CD4-positive, alpha-beta T cell (primary cell): ENCODE results near the gene ARHGAP10. TPM values are rescaled to one million over a fixed set of nuclear protein-coding genes. Genes with fewer than 3 reads are reported as not detected.
A peak's percentile ranks its signal among the peaks of the same experiment; 100 is the strongest.

Experiments used
- ATAC-seq: fragments of 200-7000 bp; cut with Tn5 transposase; one replicate; pipeline ENCODE4 v1.10.0; 2022; ENCODE audit warnings: mild to moderate bottlenecking; ENCODE audit not compliant: poor library complexity
- CTCF ChIA-PET: fragments of 350-600 bp; sonication (Branson Sonifier 250); formaldehyde crosslinking; loops from one replicate; lab custom pipeline; 2021; ENCODE audit warnings: antibody characterized with exemption, inconsistent platforms; lab: Charles Lee
- POLR2A ChIA-PET: fragments of 350-600 bp; sonication (Branson Sonifier 250); formaldehyde crosslinking; loops from one replicate; lab custom pipeline; 2021; ENCODE audit warnings: antibody characterized with exemption, inconsistent platforms; lab: Charles Lee
- DNase-seq, 14 experiments: peaks; one replicate each; pipeline ENCODE4 v3.0.0-alpha.2; 2013 to 2020; ENCODE audit warnings: mixed read lengths in 2 of 14
- H3K27ac ChIP-seq, 2 donors: one replicate each; pipeline versions ENCODE4 v1.5.1 to v1.7.0; 2013; ENCODE audit warnings: low read length in 2 of 2, low read depth in 1 of 2, mild to moderate bottlenecking in 1 of 2
- H3K27me3 ChIP-seq, 2 experiments: 1 replicate in 1 of 2; 2 replicates in 1 of 2; pipeline versions ENCODE4 v1.6.1 to v1.7.0; 2013; ENCODE audit warnings: low read length in 2 of 2, control low read depth in 1 of 2, mild to moderate bottlenecking in 1 of 2, moderate library complexity in 1 of 2; ENCODE audit not compliant: insufficient read depth in 2 of 2, control insufficient read depth in 1 of 2
- H3K36me3 ChIP-seq: one replicate; pipeline ENCODE4 v1.6.1; 2013; ENCODE audit warnings: low read length, control low read depth; ENCODE audit not compliant: insufficient read depth
- H3K4me1 ChIP-seq: one replicate; pipeline ENCODE4 v1.6.1; 2013; ENCODE audit warnings: low read length, control low read depth; ENCODE audit not compliant: insufficient read depth
- H3K4me3 ChIP-seq: one replicate; pipeline ENCODE4 v1.5.1; 2013; ENCODE audit warnings: mild to moderate bottlenecking, low read length, moderate library complexity
- H3K9me3 ChIP-seq, 2 experiments: 1 replicate in 1 of 2; 2 replicates in 1 of 2; pipeline versions ENCODE4 v1.6.1 to v1.7.0; 2013; ENCODE audit warnings: low read length in 2 of 2, mild to moderate bottlenecking in 2 of 2, control low read depth in 1 of 2, moderate library complexity in 1 of 2; ENCODE audit not compliant: control insufficient read depth in 1 of 2, insufficient read depth in 1 of 2
- H3K27ac Mint-ChIP-seq: one replicate; pipeline ENCODE4 v1.8.0; 2020; ENCODE audit warnings: mixed read lengths
- H3K27me3 Mint-ChIP-seq: one replicate; pipeline ENCODE4 v1.8.0; 2021; ENCODE audit warnings: mixed read lengths
- H3K36me3 Mint-ChIP-seq: one replicate; pipeline ENCODE4 v1.8.0; 2021; ENCODE audit warnings: low read depth, mixed read lengths
- H3K4me1 Mint-ChIP-seq: one replicate; pipeline ENCODE4 v1.8.0; 2021; ENCODE audit warnings: low read depth, mixed read lengths
- H3K4me3 Mint-ChIP-seq: one replicate; pipeline ENCODE4 v1.8.0; 2020; ENCODE audit warnings: mild to moderate bottlenecking, mixed read lengths
- H3K9me3 Mint-ChIP-seq: one replicate; pipeline ENCODE4 v1.8.0; 2020; ENCODE audit warnings: mixed read lengths
- intact Hi-C, 2 experiments: fragments of 100-400 bp; cut with DNase I in 1 of 2; cut with micrococcal nuclease in 1 of 2; formaldehyde crosslinking; loops; one replicate each; pipeline versions ENCODE4 v1.15.1 to v1.9.0; 2023 to 2025; cut with DNase I, micrococcal nuclease
- total RNA-seq, 174 experiments: library from RNA in 2 of 174; stranded (reverse) in 2 of 174; gene quantifications; one replicate each; pipeline ENCODE4 v1.2.3 and lab custom pipeline; 2021 to 2026
- TF ChIP-seq, protein P1 (sequence below): fragments of 200-600 bp; IDR thresholded peaks from one replicate; pipeline ENCODE4 v1.8.0; 2022; ENCODE audit warnings: antibody characterized with exemption, mild to moderate bottlenecking

ARHGAP10 gene
- total RNA-seq, 2 experiments from 2014 or later = 5.6 to 5.7 TPM

DNA sequence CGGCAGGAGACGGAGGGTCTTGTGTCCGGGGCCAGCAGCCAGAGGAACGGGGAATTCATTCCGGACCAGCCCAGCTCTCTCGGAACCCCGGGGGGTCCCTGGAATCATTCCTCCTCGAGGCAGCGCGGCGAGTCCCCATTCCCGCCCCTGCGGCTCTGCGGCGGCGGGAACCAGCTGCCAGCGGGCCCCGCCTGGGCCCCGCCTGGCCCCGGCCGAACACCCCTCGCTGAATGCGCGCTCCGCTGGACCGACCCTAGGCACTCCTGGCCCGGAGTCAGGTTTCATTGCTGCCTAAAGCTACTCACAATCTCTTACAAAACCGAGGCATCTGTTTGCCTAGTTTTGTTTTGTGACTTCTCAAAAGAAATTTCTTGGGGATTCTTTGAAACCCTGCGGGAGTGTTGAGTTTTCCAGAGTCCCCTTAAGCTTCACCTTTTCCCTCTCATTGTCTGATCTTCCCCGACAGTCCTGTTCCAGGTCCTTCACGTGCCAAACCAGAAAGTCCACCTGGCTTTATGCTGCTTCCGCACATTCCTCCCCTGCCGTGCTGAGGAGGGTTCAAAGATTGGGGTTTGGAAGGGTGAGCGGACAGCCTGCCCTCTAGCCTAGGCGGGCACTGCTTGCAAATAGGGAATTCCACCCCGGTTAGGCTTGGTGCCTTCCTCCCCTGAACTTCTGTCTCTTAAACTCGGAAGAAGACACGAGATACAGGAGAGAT, 789 bp downstream of the ARHGAP10 start:
- H3K4me1 ChIP-seq = peaks cover 28% of the 10 kb centered on the region
- H3K27ac ChIP-seq = peak overlapping the region in 1 of 2 donors; percentile 39
- Mint-ChIP-seq H3K27ac (peak overlapping the region; percentile 88), H3K27me3 (no peaks in the 10 kb centered on the region), H3K9me3 (no peaks in the 10 kb centered on the region), H3K4me3 (peak overlapping the region; percentile 97), H3K36me3 (peaks cover 10% of the 10 kb centered on the region), H3K4me1 (peaks cover 37% of the 10 kb centered on the region)
- intact Hi-C loops = loop anchor here (5.0 kb wide), 3 partner anchors 60 to 715 kb away; no protein-coding TSS in a partner anchor
- H3K36me3 ChIP-seq = no peaks in the 10 kb centered on the region
- H3K27me3 ChIP-seq = no peaks in the 10 kb centered on the region
- TF ChIP-seq, protein P1, sequence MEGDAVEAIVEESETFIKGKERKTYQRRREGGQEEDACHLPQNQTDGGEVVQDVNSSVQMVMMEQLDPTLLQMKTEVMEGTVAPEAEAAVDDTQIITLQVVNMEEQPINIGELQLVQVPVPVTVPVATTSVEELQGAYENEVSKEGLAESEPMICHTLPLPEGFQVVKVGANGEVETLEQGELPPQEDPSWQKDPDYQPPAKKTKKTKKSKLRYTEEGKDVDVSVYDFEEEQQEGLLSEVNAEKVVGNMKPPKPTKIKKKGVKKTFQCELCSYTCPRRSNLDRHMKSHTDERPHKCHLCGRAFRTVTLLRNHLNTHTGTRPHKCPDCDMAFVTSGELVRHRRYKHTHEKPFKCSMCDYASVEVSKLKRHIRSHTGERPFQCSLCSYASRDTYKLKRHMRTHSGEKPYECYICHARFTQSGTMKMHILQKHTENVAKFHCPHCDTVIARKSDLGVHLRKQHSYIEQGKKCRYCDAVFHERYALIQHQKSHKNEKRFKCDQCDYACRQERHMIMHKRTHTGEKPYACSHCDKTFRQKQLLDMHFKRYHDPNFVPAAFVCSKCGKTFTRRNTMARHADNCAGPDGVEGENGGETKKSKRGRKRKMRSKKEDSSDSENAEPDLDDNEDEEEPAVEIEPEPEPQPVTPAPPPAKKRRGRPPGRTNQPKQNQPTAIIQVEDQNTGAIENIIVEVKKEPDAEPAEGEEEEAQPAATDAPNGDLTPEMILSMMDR = no peak
- no peaks in the 10 kb centered on the region for H3K9me3 ChIP-seq
- peak overlapping the region; percentile 83 for H3K4me3 ChIP-seq
- ChIA-PET POLR2A (interaction anchor here (0.9 to 3.4 kb wide), 13 partner anchors 8 to 710 kb away, joined by 3 to 55 read pairs (median 7); partner anchors contain the start of genes NR3C2, PRMT9 and TMEM184C), CTCF (interaction anchor here (1.0 to 2.9 kb wide), 2 partner anchors 11 to 134 kb away, joined by 3 to 16 read pairs; no protein-coding TSS in a partner anchor)
- DNase-seq (peak in 4 of 14 experiments; percentile 22 to 44 (median 36)), ATAC-seq (no peak)

DNA sequence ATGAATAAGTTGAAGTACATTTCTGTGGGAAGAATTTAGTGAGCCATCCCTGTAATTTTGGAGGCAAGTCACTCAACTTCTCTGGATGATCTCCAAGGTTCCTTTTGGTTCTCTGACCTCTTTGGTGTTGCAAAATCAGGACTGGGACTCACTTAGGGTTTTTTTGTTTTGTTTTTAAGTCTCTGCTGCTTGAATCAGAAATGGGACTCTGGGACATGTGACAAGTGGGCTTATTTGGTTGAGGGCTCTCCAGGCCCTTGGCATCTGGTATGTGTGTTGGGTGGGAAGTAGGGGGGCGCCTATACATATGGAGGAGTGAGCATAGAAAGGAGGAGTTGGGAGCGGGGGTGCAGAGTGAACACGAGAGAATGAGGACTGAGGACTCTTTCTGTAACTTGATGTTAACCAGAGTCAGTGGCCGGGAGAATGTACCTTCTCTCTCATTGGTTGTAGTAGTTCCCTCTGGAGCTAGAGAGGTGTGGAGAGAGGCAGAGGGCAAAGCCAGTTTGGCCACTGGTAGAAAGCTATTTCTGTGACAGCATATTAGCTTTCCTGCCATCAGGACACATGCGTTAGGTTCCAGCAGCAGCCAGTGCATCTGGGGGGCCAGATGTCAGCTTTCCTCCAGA, 1.9 kb downstream of the ARHGAP10 start:
- POLR2A ChIA-PET = interaction anchor here (2.9 kb wide), 1 partner anchor 118 kb away, joined by 30 read pairs; the partner anchor contains the start of gene TMEM184C
- H3K9me3 Mint-ChIP-seq = no peaks in the 10 kb centered on the region
- H3K27ac ChIP-seq = no peak overlapping the region
- H3K27me3 Mint-ChIP-seq = no peaks in the 10 kb centered on the region
- H3K4me1 Mint-ChIP-seq = peaks cover 37% of the 10 kb centered on the region
- H3K36me3 Mint-ChIP-seq = peaks cover 10% of the 10 kb centered on the region
- peak overlapping the region; percentile 97 for H3K4me3 Mint-ChIP-seq
- intact Hi-C loops = loop anchor here (5.0 kb wide), 3 partner anchors 58 to 713 kb away; no protein-coding TSS in a partner anchor
- peak overlapping the region; percentile 88 for H3K27ac Mint-ChIP-seq
- H3K4me1 ChIP-seq = peaks cover 28% of the 10 kb centered on the region
- DNase-seq = no peak
- TF ChIP-seq, protein P1 = no peak
- H3K36me3 ChIP-seq = no peaks in the 10 kb centered on the region
- no peaks in the 10 kb centered on the region for H3K27me3 ChIP-seq
- CTCF ChIA-PET = interaction anchor here (1.6 kb wide), 1 partner anchor 133 kb away, joined by 4 read pairs; no protein-coding TSS in a partner anchor
- no peak overlapping the region for H3K4me3 ChIP-seq
- ATAC-seq = no peak
- no peaks in the 10 kb centered on the region for H3K9me3 ChIP-seq

DNA sequence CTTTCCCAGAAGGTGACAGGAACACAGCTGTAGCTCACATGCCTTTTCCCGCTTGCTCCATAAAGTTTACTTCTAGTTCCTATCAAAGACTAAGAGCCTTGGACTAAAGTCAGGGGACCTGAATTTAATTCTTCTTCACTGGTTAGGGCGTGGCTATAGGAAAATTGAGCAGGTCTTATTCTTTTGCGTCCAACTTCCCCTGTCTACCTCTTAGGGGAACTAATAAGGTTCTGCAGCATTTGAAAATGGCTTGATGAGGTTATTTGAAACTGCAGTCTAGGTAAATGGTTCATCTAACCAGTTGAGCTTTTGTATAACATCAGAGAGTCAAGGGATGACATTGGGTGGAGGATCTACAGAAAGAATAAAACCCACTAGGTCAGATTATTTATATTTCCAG, 2.6 kb downstream of the ARHGAP10 start:
- DNase-seq = no peak
- Mint-ChIP-seq H3K27me3 (no peaks in the 10 kb centered on the region), H3K4me1 (peaks cover 37% of the 10 kb centered on the region), H3K4me3 (peak overlapping the region; percentile 97), H3K36me3 (peaks cover 10% of the 10 kb centered on the region), H3K27ac (no peak overlapping the region), H3K9me3 (no peaks in the 10 kb centered on the region)
- CTCF ChIA-PET = interaction anchor here (1.6 kb wide), 1 partner anchor 132 kb away, joined by 4 read pairs; no protein-coding TSS in a partner anchor
- intact Hi-C loops = loop anchor here (5.0 kb wide), 3 partner anchors 58 to 713 kb away; no protein-coding TSS in a partner anchor
- Histone ChIP-seq H3K27me3 (no peaks in the 10 kb centered on the region), H3K27ac (no peak overlapping the region), H3K36me3 (no peaks in the 10 kb centered on the region), H3K4me3 (no peak overlapping the region), H3K4me1 (peaks cover 28% of the 10 kb centered on the region), H3K9me3 (no peaks in the 10 kb centered on the region)
- ATAC-seq = no peak
- POLR2A ChIA-PET = no interaction called here
- TF ChIP-seq, protein P1 = no peak
